CD4-positive, alpha-beta T cell treated with Interferon gamma for 1 hour (primary cell): Measurements from ENCODE around the gene UBE4B.
A peak's percentile ranks its signal among the peaks of the same experiment; 100 is the strongest.
"Not testable (repeated sequence)": the region's sequence is repeated elsewhere in the genome, so short reads cannot be mapped to it uniquely, and the experiment has no call there.

ENCODE experiments used
- DNase-seq: peaks from one replicate; pipeline ENCODE4 v3.0.0-alpha.2; 2020

UBE4B gene

DNA sequence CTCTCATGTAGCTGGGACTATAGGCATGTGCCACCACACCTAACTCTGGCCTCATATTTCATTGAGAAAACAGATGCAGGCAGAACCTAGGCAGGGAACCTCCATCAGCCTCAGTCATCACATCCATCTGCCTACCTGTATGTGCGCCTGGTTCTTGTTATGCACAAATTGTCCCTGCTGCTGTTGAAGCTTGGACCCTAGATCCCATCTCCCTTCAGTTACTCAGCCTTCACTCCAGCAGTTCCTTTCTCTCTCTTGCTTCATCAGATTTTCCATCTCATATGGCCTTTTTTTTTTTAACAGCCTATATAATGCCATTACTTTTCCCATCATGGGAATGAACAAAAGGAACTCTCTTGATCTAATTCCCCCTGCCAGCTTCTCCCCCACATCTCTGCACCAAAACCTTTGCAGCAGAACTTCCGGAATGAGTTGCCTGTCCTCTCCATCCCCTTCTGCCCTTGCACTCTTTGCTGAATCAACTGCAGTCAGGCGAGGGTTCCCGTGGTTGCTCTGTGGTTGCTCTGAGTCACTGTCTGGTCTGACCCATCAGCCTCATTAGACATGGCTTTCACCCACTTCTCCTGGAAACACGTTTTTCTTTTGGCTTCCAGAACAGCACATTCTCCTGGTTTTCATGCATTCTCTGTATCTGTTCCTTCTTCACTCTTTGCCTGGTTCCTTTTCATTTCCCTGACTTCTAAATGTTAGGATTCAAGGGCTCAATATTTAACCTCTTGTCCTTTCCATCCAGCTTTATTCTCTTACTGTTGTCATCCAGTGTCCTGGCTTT lies 41.5 kb downstream of the UBE4B start:
- DNase-seq, result peak; percentile 27

DNA sequence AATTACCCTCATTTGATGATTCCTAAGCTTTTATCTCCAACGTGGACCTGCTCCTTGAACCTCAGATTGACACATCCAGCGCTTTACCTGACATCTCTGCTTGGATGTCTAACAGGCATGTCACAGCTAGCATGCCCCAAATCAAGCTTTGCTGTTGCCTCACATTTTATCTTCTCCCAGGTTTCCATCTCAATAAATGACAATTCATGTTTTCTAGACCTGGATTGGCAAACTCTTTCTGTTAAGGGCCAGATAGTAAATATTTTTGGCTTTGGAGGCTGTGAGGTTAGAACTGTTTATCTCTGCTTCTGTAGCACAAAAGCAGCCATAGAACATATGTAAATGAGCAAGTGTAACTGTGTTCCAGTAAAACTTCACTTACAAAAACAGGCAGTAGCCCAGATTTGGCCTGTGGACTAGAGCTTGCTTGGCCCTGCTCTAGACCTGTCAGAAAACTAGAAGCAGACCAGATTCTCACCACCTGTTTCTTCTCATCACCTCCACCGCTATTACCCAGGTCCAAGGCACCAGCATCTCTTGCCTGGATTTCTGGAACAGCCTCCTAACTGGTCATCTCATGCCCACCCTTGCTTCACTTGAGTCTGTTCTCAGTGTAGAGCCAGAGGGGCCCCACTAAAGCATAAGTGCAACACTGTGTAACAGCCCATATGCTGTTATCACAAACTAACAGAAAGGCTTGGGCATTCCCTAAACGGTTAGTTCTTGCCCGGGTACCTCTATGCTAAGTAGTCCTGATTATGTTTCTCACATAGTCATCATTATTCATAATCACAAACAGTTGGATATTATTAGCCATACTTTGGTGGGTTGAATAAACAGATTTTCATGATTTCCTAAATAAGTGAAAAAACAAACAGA lies 42.3 kb downstream of the UBE4B start:
- DNase-seq, result no peak

DNA sequence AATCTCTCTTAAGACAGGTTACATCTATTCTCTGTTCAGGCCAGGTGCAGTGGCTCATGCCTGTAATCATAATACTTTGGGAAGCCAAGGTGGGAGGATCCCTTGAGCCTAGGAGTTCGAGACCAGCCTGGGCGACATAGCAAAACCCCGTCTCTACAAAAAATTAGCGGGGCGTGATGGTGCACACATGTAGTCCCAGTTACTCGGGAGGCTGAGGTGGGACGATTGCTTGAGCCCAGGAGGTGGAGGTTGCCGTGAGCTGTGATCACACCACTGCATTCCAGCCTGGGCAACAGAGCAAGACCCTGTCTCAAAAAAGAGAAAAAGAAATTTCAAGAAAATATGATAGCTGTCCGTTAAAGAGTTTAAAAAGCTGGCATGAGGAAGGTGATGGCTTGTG lies 43.0 kb downstream of the UBE4B start:
- no peak for DNase-seq

DNA sequence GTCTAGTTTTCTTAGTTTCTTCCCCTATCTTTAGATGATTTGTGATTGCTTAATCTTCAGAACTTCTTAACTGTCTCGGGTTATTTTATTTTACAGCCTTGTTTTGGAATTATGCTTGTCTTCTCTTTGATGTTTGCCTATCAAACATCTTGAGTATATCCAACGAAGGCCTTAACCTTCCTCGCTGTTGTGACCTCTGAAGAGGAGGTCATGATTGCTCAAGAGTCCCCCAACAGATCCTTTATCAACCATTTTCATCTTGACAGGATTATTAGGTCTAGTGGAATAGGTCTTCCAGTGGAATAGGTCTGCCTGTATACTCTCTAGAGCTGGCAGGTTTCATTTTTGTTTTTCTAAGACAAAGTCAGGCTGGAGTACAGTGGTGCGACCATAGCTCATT lies 45.7 kb downstream of the UBE4B start:
- no peak for DNase-seq

DNA sequence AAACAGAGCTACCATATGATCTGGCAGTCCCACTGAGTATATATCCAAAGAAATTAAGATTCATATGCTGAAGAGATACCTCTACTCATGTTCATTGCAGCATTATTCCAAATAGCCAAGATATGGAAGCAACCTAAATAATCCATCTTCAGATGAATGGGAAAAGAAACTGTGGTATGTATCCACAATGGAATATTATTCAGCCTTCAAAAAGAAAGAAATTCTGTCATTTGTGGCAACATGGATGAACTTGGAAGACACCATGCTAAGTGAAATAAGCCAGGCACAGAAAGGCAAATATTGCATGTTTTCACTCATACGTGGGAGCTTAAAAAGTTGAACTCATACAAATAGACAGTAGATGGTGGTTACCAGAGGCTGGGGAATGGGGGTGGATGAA lies 47.8 kb downstream of the UBE4B start:
- DNase-seq, result no peak

DNA sequence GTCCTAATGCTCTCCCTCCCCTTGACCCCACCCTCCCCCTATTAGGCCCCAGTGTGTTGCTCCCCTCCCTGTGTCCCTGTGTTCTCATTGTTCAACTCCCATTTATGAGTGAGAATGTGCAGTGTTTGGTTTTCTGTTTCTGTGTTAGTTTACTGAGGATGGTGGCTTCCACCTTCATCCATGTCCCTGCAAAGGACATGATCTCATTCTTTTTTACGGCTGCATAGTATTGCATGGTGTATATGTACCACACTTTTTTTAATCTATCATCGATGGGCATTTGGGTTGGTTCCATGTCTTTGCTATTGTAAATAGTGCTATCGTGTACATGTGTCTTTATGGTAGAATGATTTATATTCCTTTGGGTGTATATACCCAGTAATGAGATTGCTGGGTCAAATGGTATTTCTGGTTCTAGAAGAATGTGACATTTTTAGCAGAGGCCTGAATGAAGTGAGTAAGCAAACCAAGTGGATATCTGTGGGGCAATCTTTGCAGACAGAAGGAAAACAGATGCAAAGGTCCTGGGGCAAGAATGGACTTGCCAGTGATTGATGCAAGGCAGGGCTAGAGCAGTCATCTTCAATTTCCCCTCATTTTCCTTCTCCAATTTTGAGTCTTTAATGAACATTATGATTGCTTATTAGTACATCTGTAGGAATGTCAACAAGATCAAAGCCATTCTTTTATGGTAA lies 50.2 kb downstream of the UBE4B start:
- DNase-seq, result no peak

DNA sequence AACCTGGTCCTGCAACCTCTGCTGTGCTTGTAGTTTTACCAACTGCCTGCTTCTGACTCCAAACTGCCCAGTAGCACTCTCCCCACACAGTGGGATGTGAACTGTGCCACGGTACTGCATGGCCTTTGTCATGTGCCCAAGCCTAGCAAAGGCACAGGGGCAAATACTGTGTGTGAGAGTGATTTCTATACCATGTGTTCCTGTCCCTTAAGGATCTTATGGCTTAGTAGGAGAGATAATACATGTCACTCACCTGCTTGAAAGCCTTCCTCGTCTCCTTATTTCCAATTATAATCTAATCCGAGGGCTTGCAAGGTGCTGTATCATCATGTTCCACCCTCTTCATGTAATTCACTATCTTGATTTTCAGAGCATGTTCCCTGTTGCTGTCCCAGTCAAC lies 51.3 kb downstream of the UBE4B start:
- no peak for DNase-seq

DNA sequence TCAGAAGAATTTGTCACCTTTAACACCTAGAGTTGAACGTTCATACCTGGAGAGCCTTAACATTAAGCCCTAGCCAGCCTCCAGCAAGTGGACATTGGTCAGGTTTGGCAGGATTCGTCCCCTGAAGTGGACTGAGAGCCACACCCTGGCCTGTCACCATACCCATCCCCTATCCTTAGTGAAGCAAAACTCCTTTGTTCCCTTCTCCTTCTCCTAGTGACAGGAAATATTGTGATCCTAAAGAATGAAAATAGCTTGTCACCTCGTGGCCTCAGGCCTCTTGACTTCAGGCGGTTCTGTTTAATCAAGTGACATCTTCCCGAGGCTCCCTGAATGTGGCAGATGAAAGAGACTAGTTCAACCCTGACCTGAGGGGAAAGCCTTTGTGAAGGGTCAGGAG lies 52.3 kb downstream of the UBE4B start:
- no peak for DNase-seq

DNA sequence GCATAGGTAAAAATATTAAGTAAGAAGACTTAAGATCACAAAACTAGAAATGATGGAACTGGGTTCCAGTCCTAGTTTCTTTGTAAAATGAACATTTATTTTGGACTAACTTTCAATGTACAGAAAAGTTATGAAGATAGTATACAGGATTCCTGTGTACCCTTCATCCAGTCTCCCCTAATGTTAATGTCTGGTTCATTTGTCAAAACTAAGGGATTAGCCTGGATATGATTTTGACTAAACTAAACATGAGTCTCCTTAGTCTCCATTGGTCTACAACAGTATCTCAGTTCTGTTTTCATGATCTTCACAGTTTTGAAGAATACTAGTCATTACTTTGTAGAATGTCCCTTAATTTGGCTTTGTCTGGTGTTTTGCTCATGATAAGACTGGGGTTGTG lies 54.5 kb downstream of the UBE4B start:
- DNase-seq, result no peak

DNA sequence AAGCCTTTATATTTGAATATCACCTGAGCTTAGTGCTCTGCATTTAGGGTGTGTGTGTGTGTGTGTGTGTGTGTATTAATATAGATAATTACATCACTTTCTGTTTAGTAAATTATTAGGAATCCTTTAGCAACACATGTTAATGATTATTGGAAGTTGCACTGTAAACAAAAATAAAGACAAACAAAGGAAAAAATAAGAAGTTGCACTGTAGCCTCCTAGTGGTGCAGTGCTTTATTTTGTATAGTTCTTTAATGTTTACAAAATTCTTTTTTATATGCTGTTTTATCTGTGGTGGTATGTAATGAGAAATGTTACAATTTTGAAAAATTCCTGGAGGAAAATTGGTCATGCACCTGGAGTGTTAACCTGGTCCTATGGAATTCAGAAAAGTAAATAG lies 69.2 kb downstream of the UBE4B start:
- DNase-seq, result no peak

DNA sequence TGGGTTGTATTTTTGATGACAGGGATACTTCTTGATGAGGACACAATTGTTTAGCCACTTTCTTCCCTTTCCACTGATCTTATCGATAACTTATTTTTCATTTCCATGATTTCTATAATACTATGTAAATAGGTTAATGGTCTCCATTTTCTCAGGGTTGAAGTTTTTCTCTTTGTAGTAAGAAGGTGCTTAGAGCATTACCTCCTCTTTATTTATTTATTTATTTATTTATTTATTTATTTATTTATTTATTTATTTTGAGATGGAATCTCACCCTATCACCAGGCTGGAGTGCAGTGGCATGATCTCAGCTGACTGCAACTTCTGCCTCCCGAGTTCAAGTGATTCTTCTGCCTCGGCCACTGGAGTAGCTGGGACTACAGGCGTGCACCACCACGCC lies 70.4 kb downstream of the UBE4B start:
- no peak for DNase-seq

DNA sequence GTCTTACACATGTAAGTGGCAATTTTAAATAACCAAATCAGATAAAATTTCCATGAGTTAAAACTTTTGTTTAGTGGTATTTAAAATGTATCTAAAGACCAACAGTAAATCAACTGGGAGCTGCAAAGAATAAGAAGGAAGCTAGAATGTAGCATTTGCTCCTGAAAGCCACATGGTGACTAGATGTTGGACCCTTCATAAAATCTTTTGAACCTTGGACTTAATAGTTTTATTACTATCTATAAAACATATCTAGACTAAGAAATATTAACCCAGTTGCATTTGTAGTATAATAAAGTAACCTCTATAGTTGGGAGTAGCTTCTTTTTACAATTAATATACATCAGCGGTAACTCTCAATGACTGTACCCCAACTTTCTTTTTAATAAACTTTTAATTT lies 72.1 kb downstream of the UBE4B start:
- no peak for DNase-seq

DNA sequence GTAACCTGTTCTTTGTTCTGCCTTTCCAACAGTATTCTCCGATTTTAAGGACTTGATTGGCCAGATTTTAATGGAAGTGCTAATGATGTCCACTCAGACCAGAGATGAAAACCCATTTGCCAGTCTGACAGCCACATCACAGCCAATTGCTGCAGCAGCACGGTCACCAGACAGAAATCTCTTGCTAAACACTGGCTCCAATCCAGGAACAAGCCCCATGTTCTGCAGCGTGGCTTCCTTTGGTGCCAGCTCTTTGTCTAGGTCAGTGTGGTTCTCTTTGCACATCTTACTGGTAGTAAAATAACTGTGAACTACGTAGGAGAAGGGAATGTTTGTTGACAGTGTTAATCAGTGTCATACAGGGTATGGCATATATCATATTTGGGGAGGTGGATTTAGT lies 72.7 kb downstream of the UBE4B start:
- no peak for DNase-seq

DNA sequence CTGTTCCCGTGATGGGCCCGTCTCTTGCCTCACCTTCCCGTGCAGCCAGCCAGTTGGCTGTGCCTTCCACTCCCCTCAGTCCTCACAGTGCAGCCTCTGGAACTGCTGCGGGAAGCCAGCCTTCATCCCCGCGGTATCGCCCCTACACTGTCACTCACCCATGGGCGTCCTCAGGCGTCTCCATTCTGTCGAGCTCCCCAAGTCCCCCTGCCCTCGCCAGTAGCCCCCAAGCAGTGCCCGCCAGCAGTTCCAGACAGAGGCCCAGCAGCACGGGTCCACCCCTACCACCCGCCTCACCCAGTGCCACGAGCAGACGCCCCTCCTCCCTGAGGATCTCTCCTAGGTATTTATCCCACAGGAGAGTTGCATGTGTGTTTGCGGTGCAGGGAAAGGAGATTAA lies 73.5 kb downstream of the UBE4B start:
- DNase-seq, result no peak

DNA sequence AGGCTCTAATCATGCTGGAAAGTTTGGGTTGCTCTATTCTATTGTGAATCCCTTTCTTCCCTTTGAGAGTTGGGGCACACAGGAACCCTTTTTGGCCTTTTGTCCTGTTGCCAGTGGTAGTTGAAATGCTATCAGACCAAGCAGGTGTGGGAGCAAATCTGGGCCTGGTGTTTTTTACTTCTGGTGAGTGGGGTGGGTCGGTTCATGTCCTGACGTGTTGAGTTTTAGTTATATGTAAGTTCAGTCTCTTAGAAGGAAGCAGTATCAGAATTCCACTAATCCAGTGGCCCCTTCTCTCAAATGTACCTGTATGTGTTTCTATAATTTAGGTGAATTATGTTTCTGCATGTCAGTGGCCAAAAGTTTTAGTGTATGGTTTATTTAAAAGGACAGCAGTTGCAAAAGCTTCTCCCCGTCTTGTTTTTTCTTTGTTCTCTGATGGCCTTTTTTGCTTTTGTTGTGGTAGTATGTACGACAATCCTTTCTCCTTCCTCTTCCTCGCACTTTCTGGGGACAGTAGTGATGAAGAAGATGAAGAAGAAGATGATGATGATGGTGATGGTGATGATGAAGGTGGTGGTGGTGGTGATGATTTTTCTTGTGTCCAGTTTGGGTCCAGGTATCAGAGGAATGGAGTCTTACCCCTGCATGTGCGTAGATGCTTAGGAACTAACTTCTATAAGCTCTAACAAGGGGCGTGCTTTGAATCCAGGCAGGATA lies 74.2 kb downstream of the UBE4B start:
- DNase-seq, result no peak

DNA sequence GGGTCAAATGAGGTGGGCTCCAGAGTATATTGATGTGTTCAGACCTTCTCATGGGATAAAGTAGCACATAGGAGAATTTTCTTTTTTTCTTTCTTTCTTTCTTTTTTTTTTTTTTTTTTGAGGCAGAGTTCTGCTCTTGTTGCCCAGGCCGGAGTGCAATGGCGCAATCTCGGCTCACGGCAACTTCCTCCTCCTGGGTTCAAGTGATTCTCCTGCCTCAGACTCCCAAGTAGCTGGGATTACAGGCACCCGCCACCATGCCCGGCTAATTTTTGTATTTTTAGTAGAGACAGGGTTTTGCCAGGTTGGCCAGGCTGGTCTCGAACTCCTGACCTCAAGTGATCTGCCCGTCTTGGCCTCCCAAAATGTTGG lies 74.7 kb downstream of the UBE4B start:
- not testable (repeated sequence) for DNase-seq

DNA sequence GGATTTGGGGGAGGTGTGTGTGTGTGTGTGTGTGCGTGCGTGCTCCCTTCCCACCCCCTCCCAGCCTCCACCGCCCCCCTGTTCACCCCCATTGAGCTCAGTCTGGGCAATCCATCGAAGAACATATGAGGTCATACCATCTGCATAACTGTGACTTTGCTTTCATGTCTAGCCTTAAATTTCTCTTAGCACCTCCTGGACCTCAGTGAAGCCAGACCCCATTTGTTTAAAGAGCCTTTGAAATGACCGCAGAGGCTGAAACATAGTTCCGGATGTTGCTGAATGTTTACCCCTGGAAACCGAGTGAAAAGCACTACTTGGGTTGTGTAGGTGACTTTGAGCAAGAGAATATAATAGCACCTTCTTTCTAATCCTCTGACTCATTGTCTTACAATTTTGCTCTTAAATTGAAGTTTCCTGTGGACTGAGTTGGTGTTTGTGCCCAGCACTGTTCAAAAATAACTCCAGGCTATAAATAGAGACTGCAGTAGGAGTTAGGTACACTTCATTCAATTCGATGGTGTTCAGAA lies 75.4 kb downstream of the UBE4B start:
- DNase-seq, result no peak

DNA sequence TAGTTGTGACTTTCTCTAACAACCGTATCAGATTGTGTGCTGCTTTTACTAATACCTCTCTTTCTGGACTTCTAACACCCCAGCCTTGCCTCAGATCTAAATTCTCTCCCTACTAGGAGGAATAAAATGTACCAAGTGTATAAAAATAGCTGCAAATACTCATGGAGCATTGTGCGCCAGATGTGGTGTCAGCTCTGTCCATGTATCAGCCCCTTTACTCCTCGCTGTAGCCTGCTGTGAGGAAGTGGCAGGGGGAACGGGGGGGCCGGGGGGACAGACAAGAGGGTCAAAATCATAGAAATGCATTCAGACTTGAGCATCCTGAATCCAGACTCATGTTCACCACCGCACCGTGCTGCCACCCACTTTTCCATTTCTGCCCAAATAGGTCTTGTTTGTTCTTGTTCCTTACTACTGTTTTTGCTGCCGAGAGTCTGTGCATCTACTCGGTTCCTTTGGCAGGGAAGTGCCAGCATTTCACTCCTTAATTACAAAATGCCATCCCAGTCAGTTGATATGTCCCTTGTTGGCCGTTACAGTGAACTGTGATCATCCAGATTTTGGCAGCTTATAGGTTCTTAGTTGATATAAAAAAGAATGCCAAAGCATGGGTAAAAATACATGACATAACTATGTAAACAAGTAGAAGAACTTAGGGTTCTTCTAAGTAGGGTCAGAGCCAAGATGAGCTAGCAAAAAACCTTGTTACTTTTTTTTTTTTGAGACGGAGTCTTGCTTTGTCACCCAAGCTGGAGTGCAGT lies 76.4 kb downstream of the UBE4B start:
- no peak for DNase-seq

DNA sequence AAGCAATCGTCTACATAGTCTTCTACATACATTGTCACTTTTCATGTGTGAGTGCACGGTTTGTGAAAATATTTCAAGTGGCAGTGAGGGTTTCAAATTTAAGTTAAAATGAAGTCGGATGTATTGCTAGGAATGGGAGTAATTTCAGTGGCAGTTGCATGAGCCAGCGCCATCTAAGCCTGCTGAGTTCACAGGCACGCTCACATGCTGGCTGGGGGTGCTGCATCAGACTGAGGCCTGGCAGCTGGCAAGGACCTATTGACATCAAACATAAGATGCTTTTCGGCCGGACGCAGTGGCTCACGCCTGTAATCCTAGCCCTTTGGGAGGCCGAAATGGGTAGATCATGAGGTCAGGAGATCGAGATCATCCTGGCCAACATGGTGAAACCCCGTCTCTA lies 80.7 kb downstream of the UBE4B start:
- DNase-seq, result no peak

DNA sequence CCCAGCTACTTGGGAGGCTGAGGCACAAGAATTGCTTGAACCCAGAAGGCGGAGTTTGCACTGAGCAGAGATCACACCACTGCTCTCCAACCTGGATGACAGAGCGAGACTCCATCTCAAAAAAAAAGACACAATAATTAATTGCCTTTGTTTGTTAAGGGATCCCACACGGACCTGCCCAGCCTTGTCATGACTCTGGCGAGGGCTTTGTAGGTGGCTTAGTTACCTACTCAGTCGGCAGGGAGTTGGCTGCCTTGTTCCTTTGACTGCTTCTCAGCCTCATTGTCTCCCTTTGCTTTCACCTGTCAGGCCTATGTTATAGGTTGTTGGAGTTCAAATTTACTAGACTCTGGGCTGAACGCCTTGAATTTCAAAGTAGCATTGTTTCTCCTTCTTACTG lies 82.0 kb downstream of the UBE4B start:
- DNase-seq, result no peak

DNA sequence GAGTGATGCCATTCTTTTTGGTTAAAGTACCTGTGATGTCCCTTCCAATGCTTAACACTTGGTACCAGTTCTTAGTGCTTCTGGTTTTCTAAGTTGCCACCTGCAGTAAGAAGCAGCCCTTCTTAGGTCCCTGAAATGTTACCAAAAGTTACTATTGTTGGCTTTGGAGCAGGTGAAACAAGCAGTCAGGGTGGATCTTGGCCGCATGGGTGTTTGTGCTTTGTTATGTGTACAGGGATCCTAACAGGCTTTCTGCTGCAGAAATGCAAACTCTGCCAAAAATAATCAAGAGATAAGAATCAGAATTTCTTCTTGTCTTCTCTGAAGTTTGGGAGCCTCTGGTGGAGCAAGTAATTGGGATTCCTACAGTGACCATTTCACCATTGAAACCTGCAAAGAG lies 84.4 kb downstream of the UBE4B start:
- no peak for DNase-seq

DNA sequence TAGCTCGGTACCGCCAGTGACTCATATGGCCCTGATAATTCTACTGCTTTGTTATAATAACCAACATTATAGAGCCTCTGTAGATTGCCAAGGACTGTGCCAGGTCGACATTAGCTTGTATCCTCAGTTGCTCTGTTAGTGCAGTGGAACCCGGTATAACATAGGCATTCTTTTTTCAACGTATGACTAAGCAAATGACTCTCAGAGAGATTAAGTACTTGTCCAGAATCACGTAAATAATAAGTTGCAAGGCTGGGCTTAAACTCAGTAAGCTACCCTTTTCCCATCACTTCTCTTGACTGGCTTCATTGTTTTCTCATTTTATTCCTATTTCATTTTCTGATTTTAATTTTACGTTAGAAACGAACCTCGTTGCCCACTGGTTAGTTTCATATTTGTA lies 85.1 kb downstream of the UBE4B start:
- DNase-seq, result no peak
